MG63 (cell line): ENCODE results near the gene WASF2. TPM values are rescaled to one million over a fixed set of nuclear protein-coding genes. Genes with fewer than 3 reads are reported as not detected.
A peak's percentile ranks its signal among the peaks of the same experiment; 100 is the strongest.
"Not testable (repeated sequence)": the region's sequence is repeated elsewhere in the genome, so short reads cannot be mapped to it uniquely, and the experiment has no call there.

Experiments
- DNase-seq: peaks from one replicate; pipeline ENCODE4 v3.0.0-alpha.2; 2020
- H3K27me3 ChIP-seq: fragments of 250-450 bp; sonication (Bioruptor Pico); 2 replicates; pipeline ENCODE4 v1.5.1; 2020; ENCODE audit warnings: mild to moderate bottlenecking, moderate library complexity
- H3K36me3 ChIP-seq: fragments of 250-450 bp; sonication (Bioruptor Pico); 2 replicates; pipeline ENCODE4 v1.5.1; 2020; ENCODE audit warnings: mild to moderate bottlenecking, moderate library complexity
- H3K4me3 ChIP-seq: fragments of 250-450 bp; sonication (Bioruptor Pico); 2 replicates; pipeline ENCODE4 v1.5.1; 2020; ENCODE audit warnings: mild to moderate bottlenecking, moderate library complexity
- H3K9me3 ChIP-seq: fragments of 250-450 bp; sonication (Bioruptor Pico); 2 replicates; pipeline ENCODE4 v1.5.1; 2020; ENCODE audit warnings: mild to moderate bottlenecking, moderate library complexity
- total RNA-seq: library from RNA; depleted of rRNA; stranded (reverse); fragments of >200 nt; shearing (Covaris generic); gene quantifications from 2 replicates; pipeline ENCODE4 v1.2.3, GENCODE V29; 2014; ENCODE audit warnings: low replicate concordance; rRNA removed

The WASF2 gene, protein sequence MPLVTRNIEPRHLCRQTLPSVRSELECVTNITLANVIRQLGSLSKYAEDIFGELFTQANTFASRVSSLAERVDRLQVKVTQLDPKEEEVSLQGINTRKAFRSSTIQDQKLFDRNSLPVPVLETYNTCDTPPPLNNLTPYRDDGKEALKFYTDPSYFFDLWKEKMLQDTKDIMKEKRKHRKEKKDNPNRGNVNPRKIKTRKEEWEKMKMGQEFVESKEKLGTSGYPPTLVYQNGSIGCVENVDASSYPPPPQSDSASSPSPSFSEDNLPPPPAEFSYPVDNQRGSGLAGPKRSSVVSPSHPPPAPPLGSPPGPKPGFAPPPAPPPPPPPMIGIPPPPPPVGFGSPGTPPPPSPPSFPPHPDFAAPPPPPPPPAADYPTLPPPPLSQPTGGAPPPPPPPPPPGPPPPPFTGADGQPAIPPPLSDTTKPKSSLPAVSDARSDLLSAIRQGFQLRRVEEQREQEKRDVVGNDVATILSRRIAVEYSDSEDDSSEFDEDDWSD
- total RNA-seq = 13.9 and 15.5 TPM in 2 replicates

DNA sequence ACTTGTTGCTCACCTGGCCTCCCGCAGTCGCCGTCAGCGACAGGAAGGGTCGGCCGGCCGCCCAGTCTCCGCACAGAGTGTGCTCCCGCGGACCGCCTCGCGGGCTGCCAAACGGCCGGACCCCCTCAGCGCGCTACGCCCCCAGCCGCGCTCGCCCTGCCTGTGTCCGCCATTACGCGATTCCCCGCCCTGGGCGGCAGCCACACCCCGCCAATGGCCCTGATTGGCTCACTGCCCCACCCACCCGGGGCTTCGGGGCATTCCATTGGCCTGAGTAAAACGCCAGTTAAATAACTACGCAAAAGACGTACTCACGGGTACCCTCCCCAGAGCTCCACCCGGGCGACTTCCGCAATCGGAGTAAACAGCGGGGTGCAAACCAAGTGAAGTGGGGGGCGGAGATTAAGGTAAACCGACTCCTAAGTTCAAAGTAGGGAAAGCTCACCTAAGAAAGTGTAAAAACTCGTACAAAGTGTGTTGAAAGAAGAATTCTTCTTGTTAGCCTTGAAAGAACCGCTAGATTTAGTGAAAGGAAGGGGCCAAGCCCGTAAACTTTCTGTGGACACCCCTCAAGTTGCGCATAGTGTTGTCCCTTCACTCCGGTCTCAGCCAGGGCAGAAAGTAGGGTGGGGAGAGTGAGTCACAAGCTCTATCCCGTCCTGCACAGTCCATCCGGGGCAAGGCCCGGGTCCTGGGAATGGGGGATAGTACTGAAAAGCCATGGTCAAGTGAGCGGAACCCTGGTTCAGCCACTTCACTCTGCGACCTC lies at the start of gene WASF2:
Gene WASF2 (minus strand): TSS at position 195 of the 769 bp plus-strand sequence. CDS start 61,277 bp downstream, outside the sequence.
- Histone ChIP-seq H3K36me3 (peaks cover 8% of the 10 kb centered on the region), H3K27me3 (no peaks in the 10 kb centered on the region), H3K4me3 (peak within 1 kb of the TSS; percentile 91), H3K9me3 (no peaks in the 10 kb centered on the region)
- DNase-seq = peak; percentile 95

DNA sequence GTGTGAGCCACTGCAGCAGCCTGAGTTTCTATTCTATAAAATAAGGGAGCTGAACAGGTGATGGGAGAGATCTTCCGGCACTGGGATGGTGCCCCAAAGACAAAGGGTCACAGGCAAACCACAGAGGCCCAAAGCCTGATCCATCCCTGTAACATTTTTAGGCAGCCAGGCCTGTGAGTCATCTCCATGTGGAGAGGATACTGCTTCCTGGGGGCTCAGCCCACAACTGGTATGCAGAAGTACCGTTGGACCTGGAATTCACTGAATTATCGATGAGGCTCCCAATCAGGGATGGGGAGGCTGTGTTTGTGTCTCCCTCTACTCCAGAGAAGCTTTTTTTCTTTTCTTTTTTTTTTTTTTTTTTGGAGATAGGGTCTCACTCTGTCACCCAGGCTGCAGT lies 48.8 kb upstream of the WASF2 start:
- Histone ChIP-seq H3K36me3 (peaks cover 46% of the 10 kb centered on the region), H3K4me3 (no peak overlapping the region), H3K27me3 (no peaks in the 10 kb centered on the region), H3K9me3 (no peaks in the 10 kb centered on the region)
- DNase-seq = peak; percentile 84

DNA sequence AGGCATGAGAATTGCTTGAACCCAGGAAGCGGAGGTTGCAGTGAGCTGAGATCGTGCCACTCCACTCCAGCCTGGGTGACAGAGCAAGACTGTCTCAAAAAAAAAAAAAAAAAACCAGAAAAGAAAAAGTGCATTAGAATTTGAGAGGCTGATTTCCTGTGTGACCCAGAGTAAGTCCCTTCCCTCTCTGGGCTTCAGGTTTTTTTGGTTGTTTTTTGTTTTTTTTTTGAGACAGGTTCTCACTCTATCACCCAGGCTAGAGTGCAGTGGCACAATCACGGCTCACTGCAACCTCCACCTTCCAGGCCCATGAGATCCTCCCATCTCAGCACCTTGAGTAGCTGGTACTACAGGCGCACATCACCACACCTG lies 48.3 kb upstream of the WASF2 start:
- DNase-seq, H3K4me3 ChIP-seq, H3K27me3 ChIP-seq, H3K9me3 ChIP-seq: not testable (repeated sequence)
- H3K36me3 ChIP-seq = peaks cover 51% of the 10 kb centered on the region

DNA sequence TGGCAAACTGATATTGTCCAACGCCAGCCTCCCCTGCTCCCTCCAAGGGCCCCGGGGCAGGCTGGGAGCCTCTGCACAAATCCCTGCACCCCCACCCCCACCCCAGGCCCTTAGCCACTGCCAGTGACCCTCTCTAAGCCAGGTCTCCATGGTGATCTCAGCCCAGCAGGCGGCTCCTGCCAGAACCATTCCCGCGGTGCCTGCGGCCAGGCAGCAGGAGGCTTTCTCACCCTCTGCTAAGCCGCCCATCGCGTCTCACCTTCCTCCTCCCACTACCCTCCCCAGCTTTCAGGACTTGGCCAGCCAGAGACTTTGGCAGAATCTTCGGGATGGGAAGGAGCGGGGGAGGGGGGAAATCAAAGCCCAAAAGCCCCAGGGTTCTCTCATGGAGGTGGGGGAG lies 46.8 kb upstream of the WASF2 start:
- DNase-seq = peak; percentile 97
- Histone ChIP-seq H3K36me3 (peaks cover 47% of the 10 kb centered on the region), H3K27me3 (no peaks in the 10 kb centered on the region), H3K9me3 (no peaks in the 10 kb centered on the region), H3K4me3 (no peak overlapping the region)

DNA sequence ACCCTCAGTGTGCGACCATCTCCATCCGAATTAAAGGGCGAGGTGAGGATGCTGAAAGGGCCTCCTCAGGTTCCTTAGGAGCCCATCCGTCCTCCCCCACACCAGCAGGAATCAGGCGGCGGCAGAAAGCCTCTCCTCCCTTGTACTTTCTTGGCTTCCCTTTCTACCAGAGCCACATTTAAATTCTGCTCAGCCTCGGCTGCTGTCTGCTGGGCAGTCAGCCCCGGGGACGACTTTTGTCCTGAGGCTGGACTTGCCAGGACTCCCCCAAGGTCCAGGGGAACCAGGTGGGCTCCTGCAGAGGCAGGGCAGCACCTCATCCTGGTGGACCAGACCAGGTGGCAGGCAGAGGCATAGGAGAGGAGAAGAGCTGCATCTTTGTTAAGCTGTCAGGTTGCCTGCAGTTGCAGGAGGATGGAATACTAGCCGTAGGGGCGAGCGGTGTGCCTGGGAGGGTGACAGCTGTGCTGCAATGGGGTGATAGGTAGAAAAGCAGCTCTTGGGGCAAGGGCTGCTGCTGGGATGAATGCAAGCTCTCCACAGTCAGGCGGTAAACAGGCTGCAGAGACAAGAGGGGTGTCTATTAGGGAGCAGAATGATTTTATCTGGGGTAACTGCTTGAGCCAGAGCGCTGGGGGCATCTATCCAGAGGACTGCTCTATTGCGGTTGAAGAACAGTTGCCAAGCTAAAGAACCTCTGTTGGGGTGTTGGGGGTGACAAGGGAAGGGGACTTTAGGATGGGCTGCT lies 46.2 kb upstream of the WASF2 start:
- no peaks in the 10 kb centered on the region for H3K9me3 ChIP-seq
- H3K27me3 ChIP-seq = no peaks in the 10 kb centered on the region
- DNase-seq = no peak
- peaks cover 45% of the 10 kb centered on the region for H3K36me3 ChIP-seq
- no peak overlapping the region for H3K4me3 ChIP-seq

DNA sequence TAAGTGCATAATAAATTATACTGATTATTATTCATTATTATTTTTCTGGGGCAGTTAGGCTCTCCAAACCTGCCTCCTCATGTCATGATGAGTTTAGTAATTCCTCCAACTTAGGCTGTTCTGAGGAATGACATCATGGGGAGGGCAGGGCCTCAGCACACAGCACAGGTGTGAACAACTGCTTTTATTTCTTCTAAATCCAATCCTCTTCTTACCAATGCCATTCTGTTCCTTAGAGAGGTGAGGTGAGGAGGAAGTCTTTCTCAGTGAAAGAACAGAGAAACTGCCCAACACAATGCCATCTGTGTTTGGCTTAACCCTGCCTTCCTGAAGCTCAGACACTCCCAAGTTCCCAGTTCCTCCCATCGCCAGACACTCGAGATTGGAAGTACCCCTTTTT lies 45.4 kb upstream of the WASF2 start:
- H3K27me3 ChIP-seq = no peaks in the 10 kb centered on the region
- no peak overlapping the region for H3K4me3 ChIP-seq
- no peak for DNase-seq
- H3K36me3 ChIP-seq = peaks cover 43% of the 10 kb centered on the region
- H3K9me3 ChIP-seq = no peaks in the 10 kb centered on the region

DNA sequence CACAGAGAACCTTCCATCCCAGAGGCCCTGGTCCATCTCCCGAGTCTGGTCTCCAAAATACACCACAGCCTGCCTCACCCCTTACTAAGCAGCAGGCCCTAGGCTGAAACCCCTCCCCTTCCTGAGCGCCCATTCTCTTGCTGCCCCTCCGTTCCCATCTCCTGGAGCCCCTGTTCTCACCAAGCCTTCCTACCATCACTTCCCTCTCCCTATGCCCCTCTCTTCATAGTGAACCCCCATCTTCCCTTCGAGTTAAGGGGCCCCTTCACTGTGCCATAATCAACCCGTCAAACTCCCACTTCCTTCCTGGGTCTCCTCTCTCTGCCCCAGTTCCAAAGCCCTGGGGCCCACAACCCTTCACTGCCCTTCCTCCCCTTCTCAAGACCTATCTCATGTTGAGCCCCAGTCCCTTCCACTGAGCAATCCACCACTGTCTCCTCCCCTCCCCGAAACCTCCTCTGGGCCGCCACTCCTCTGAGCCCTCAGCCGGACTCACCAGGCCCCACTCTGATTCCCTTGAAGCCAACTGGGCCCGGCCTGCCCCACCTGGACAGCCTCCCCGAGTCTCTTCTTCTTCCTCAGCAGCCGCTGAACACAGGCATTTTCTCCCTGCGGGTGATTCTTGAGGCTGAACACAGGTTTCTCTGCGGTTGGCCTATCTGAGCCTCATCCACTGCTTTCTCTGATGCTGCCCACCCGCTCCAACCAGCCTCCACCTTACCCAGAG lies 42.2 kb upstream of the WASF2 start:
- no peak overlapping the region for H3K4me3 ChIP-seq
- peaks cover 31% of the 10 kb centered on the region for H3K36me3 ChIP-seq
- no peaks in the 10 kb centered on the region for H3K27me3 ChIP-seq
- no peak for DNase-seq
- H3K9me3 ChIP-seq = no peaks in the 10 kb centered on the region

DNA sequence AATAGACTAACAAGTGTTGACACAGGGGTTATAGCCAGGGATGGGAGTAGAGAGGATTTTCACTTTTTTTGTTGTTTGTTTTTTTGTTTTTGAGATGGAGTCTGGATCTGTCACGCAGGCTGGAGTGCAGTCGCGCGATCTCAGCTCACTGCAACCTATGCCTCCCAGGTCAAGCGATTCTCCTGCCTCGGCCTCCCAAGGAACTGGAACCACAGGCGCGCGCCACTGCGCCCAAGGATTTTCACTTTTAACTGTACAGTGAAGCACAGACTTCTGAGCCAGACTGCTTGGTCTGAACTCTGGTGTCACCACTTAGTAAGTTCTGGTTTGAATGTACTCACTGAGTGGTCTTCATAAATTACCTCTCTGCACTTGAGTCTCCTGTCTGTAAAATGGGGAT lies 40.2 kb upstream of the WASF2 start:
- H3K27me3 ChIP-seq = no peaks in the 10 kb centered on the region
- no peak overlapping the region for H3K4me3 ChIP-seq
- peaks cover 17% of the 10 kb centered on the region for H3K36me3 ChIP-seq
- H3K9me3 ChIP-seq = no peaks in the 10 kb centered on the region
- DNase-seq = no peak

DNA sequence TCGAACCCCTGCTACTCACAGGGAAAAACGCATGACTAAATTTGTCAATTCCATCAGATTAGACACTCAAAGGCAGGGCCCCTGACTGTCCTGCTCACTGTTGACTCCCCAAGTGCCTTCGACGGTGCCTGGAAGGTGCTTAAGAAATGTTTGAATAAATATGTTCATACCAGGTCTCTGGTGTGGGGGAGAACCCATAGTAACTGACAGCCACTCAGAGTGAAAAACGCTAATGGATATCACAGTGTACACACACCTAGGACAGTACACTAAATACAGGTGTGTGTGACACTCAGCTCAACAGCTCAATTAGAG lies 39.7 kb upstream of the WASF2 start:
- DNase-seq = no peak
- Histone ChIP-seq H3K36me3 (peaks cover 13% of the 10 kb centered on the region), H3K4me3 (no peak overlapping the region), H3K9me3 (no peaks in the 10 kb centered on the region), H3K27me3 (no peaks in the 10 kb centered on the region)

DNA sequence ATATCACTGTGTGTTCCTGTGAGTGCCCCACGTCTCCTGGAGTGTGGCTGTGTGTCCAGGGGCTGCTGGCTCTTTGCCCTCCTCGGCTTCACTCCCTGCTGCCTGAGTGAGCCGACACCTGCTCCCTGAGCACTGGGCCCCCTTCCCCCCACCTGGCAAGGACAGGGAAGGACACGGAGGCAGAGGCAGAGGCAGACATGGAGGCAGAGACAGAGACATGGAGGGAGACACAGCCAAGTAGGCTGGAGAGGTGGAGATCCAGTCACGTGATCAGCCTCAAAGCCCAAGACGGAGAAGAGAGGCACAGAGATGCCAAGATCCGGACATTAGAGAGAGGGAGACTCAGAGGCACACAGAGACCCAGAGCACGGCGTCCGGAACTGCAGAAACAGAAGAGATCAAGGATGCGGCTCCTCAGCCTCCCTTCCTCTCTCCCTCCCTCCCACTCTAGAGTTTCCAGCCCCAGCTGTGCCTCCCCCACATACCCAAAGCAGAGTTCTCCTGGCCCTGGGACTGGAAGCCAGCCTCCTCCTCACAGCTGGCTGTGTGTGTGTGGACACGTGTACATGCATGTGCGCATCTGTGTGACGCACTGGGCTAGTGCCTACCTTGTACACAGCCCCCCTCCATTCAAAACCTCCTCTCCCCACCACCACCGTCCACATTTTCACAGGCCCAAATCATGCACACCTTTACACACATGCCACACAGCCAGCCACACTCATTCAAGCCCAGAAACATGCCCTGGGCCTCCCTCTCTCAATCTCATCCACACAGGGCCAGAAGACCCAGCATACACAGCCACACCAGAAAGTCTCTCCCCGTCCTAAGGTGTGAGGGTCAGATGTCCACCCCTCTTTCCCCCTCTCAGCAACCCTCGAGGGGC lies 39.1 kb upstream of the WASF2 start:
- H3K4me3 ChIP-seq = no peak overlapping the region
- no peak for DNase-seq

DNA sequence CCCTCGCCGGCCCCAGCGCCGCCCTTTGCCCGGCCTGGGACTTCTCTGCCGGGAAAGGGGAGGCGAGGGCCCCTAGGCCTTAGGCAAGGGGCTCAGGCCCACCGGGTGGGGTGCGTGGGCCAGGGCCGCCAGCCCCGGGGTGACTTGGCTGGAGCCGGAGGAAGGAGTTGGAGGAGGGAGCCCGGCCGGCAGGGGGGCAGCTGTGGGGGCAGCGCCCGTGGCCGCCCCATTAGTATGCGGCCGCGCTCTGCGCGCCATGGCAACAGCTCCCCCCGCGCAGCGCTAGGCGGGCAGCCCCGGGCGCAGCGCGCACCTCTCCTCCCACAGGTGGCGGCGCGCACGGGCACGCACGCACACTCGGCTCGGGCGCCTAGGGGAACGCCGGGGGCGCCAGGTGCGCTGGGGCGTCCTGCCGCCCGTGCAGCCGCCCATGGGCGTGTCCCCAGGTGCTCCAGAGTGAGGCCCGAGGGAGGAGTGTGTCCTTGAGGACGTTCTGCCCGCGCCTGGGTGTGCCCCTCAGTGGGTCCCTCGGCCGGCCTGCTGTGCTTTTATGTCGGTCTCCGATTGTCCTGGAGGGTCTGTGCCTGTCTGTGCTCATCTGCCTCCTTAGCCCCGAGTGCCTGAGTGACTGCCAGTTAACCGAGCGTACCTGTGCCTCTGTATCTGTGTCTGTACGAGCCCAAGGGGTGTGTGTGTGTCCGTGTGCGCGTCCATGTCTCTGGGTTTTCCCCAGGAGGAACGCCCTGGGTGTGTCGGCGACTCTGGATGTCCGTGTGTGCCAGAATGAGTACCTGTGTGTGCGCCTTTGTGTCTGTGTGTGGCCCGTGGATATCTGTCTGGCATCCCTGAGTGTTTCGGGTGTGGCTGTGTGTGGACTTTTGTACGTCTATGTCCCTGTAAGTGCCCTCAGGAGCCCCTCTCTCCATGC lies 38.2 kb upstream of the WASF2 start:
- H3K9me3 ChIP-seq = no peaks in the 10 kb centered on the region
- peaks cover 6% of the 10 kb centered on the region for H3K36me3 ChIP-seq
- H3K27me3 ChIP-seq = no peaks in the 10 kb centered on the region
- no peak overlapping the region for H3K4me3 ChIP-seq
- no peak for DNase-seq

More for the DNA sequence above, 39.1 kb upstream of the WASF2 start:
- peaks cover 13% of the 10 kb centered on the region for H3K36me3 ChIP-seq
- H3K27me3 ChIP-seq = no peaks in the 10 kb centered on the region
- no peaks in the 10 kb centered on the region for H3K9me3 ChIP-seq

DNA sequence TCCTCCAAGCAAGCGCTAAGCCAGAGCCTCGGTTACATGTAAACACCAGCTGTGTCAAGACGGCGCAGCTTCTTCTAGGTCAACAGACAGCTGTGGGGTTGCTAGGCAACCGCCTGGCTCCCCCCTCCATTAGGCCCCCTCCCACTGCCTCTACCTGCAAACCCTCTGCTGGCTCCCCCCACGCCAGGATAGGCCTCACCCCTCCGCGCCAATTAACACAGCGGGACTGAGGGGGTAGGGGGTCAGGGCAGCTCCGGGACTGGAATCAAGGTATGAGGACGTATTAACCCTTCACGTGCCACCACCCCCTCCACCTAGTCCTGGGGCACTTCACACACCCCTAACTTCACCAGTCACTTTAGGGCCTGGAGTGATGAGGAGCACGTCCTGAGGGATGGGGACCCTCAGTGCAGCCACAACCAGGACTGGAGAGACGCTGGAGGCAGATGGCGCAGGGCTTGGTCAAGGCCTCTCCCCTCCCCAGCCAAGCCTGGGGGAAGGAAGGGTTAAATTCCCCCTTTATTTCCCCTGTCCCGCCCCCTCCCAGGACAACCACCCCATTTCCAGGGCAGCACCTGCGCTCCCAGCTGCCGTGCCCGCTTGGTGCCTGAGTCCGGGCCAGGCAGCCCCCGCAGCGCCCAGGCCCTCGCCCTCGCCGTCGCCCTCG lies 37.4 kb upstream of the WASF2 start:
- Histone ChIP-seq H3K4me3 (no peak overlapping the region), H3K9me3 (no peaks in the 10 kb centered on the region), H3K27me3 (no peaks in the 10 kb centered on the region), H3K36me3 (no peaks in the 10 kb centered on the region)
- DNase-seq = no peak

DNA sequence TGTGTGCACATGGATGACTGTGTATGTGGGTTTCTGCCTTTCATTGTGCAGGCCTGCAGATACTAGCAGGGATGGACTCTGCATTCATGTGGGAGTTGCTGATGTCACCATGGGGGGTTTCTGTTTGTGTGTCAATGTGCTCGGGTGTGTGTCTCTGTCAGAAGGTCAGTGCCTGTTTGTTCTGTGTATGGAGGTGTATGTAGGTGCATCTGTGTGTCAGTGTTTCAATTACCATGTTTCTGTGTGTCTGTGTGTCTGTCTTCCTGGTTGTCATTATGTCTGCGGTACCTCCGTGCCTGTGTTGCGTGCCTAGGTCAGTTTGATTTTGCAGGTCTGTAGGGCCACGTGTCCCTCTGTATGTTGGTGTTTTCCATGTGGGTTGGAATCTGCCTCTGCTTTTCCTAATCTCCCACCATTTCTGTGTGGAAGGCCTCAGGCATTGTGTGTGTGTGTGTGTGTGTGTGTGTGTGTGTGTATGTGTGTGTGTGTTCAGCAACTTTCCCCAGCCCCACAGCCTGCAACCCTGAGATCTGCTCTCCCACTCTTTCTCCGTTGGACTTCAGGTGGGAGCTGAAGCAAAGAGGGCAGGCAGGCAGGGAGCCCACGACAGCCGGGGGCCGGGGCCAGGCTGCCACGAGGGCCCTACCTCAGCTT lies 36.7 kb upstream of the WASF2 start:
- no peaks in the 10 kb centered on the region for H3K36me3 ChIP-seq
- H3K4me3 ChIP-seq = no peak overlapping the region
- no peaks in the 10 kb centered on the region for H3K27me3 ChIP-seq
- H3K9me3 ChIP-seq = no peaks in the 10 kb centered on the region
- no peak for DNase-seq
